Activated naive CD8-positive, alpha-beta T cell treated with anti-CD3 and anti-CD28 coated beads, Interleukin-2, amount 50 U/mL, for 16 hours (primary cell): ENCODE measurements around the gene AAK1.
"Not testable (repeated sequence)": the region's sequence is repeated elsewhere in the genome, so short reads cannot be mapped to it uniquely, and the experiment has no call there.

ENCODE experiments used
- DNase-seq: peaks from one replicate; pipeline ENCODE4 v3.0.0-alpha.2; 2020; ENCODE audit warnings: low read depth, low spot score

The AAK1 gene

GRCh38 chr2:69575371-69575770, 68.2 kb downstream of the AAK1 start:
- DNase-seq = not testable (repeated sequence)

- DNase-seq = no peak
These were observed 70.9 kb downstream of the AAK1 start for GRCh38 chr2:69572641-69573040.

DNA sequence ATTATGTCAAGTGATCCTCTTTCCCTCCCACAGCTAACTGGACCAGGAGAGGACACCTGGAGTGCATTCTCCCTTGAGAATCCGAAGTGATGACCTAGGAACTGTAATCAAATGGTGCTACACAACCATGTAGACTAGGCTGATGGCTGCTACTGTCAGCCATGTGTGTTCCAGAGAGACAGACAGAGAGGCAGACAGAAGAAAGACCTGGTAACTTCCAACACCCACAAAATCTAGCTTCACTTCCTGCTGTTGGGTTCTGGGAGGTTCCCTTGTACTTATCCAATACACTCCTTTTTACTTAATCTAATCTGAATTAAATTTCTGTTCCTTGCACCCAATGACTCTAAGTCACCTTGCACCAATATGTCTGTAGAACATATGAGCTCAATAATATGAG, 72.3 kb downstream of the AAK1 start:
- no peak for DNase-seq

DNA sequence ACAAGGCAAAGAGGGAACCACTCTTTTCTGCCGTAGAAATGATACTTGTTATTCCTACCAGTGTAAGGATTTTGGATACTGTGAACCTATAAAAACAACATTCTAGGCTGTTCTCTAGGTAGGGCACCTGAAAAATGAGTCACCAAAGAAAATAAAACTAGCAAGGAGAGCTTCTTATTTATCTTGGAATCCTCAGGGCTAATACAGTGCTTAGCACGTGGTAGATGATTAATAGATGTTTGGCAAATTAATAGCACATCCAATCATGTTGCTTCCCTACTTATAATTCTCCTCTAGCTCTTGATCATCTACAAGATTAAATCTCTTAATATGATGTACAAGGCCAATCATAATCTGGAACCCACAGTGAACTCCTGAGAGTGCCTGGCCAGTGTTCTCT, 73.1 kb downstream of the AAK1 start:
- DNase-seq = no peak

DNA sequence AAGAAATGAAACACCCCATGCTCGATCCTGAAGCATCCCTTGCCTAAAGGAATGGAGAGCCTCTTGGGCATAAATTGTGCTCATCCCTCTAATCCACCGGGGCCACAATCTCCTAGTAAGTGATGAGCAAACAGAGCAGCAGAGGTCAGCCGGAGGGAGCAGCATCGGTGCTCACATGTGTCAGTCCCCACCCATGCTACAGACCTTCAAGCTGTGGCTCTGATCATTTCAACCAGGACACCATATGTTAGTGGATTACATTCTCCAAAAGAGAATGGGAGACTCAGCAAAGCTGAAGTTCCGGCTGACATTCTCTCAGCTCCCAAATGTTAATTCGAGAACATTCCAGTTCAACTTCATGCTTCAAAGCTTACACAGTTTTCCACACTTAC, 75.6 kb downstream of the AAK1 start:
- no peak for DNase-seq

GRCh38 chr2:69567157-69567908, 76.2 kb downstream of the AAK1 start:
- DNase-seq = no peak

GRCh38 chr2:69566669-69567068, 76.9 kb downstream of the AAK1 start:
- no peak for DNase-seq

DNA sequence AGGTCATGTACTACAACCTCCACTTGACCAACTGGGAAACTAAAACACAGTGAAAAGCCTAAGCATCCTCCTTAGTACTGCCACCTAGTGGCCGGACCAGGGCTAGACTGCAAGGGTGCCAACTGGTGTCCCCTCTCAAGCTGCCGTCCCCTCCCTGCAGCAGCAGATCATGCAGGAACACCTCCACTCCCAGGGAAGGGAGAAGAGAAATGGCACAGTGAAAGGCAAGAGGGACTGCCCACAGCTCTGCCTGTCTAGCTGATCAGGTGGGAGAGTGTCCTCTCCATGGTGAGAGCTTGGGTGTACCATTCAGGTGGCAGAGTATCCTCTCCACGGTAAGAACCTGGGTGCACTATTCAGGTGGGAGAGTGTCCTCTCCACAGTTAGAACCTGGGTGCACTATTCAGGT, 78.1 kb downstream of the AAK1 start:
- DNase-seq = peak; percentile 42

DNA sequence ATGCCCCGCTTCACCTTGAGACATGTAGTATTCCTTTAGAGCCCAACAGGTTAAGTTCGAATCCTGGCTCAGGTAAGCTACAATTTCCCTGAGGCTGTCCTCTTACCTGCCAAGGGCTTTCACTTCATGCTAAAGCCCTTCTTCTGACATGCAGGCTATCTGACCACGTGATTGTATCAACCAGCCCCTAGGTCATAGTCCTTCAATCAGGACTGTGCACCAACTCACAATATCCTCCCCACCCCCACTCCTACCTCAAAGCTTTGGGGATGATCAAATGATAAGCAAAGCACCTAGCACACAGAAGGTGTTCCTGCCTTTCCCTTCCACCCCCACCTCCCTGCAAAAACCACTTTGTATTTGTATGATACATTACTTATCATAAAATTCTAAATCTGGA, 78.9 kb downstream of the AAK1 start:
- no peak for DNase-seq

DNA sequence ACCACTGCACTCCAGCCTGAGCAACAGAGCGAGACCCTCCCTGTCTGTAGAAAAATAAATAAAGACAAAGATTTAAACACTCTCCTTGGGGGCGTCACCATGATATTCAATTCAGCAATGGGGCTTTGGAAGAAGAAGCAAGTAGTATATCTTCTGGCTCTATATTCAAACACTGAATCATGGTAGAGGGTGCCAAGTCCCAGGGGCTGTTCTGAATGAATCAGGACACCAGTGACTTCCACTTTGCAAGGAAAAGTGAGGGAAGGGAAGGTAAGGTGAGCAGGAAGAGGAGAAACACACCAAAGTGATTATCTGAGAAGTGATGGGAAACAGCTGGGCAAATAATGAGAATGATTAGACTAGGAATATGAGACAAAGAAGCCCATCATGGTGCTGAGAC, 80.5 kb downstream of the AAK1 start:
- no peak for DNase-seq

DNA sequence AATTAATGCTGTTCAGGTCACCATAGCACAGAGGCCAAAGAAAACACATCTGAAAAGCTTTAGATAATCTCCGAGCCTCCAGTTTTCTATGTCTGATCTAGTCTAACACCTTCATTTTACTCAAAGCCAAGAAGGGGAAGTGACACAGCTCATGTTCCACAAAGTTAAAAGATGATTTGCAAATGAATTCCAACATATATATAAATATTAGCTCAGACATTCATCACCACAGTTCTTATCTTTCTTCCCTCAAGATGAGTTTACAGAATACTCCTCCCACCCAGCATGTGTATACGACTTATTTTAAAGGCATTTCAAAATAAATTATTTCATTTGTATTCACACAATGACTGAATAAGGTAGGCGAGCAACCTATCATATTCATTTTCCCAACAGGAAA, 82.4 kb downstream of the AAK1 start:
- DNase-seq = no peak

- no peak for DNase-seq
These were observed 83.4 kb downstream of the AAK1 start for GRCh38 chr2:69560147-69560482.

DNA sequence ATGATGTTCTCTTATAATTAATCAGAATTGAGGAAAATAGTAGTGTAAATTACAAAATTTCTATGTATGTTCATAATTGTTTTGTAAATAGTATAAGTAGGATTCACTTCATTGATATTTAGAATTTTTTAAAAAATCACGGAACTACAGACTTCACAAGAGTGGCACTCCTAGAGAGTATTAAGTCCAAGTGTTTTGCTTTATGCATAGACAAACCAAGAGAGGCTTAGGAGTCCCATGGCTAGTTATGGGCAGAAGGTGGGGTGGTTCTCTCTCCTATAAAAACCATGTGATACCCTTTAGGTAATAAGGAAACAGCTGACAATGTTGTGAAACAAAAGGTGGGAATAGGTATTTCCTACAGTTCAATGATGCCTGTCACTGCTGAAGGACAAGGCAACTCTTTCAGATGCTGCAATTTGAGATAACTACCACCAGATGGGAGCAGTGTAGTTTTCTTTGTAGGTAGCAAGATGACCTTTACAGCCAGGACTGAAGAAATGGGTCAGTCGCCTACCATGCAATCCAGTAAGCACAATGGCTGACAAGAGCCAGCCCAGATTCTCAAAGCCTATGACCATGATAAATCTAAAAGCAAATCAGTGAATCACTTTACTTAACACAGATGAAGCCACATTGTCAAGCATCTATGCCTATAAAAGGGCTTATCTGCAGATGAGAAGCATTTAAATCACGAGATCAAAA, 83.9 kb downstream of the AAK1 start:
- DNase-seq = no peak

DNA sequence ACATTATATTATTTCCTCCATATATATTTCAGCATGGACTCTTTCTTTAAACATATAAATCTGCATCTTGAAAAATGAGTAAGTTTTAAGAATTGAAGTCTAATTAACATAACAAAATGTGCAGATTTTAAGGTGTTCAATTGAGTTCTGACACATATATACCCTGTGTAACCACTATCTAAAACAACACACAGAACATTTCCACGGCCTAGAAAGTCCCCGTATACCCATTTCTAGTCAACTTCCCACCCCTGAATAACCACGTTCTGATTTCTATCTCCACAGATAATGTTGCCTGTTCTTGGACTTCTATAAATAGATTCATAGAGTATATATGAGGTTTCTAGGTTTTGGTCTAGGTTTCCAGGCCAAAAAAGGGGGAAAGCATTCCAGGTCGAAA, 87.5 kb downstream of the AAK1 start:
- DNase-seq = no peak

- DNase-seq = no peak
These were observed 88.6 kb downstream of the AAK1 start for GRCh38 chr2:69554981-69555380.

DNA sequence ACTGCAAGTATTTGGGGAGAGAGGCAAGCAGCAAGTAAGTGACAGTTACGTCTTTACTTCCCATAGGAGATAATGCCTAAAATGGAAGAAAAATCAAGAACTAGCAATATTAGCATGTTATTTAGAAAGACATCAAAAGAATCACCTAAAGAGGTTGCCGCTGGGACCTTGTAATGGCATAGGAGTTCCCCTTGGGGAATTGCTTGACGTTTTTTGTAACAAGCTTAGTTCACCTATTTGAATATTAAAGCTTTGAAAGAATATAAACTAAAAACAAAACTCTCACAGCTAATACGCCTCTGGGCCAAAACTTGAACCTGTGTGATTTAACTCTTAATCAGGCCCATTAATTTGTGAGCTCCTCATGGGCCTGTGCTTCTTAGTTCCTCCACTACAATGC, 89.0 kb downstream of the AAK1 start:
- no peak for DNase-seq

DNA sequence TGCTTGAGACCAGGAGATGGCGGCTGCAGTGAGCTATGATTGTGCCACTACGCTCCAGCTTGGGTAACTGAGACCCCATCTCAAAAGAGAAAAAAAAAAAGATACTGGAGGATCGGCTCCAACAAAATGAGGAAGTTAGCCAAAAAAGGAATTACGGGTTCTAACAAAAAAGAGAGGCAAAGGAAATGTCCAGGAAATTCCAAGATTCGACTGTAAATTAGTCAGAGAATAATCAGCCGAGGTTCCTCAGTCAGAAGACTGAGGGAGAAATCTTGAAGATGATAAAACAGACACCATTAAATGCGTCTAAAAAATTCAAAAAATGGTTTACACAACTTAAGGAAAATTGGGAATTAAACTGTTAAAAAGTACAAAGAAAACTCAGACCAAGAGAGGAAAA, 89.5 kb downstream of the AAK1 start:
- DNase-seq = no peak

- not testable (repeated sequence) for DNase-seq
These were observed 93.0 kb downstream of the AAK1 start for GRCh38 chr2:69550511-69550910.

DNA sequence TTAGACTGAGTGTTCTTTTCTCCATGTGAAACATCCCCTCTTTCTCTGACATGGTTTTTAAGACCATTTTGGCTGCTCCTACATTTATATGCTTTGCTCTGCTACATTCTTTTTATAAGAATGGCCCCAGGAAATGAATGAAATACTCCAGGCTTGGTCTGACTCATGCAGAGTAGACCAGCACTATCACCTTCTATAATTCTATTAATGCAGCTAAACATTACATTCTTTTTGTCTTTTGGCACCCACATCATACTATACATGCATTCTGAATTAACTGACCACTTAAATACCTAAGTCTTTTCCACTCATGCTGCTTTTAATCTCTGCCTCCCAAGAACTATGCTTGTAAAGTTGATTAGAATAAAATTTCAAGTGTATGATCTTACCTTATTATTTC, 94.1 kb downstream of the AAK1 start:
- no peak for DNase-seq

GRCh38 chr2:69547984-69548715, 95.4 kb downstream of the AAK1 start:
- no peak for DNase-seq

DNA sequence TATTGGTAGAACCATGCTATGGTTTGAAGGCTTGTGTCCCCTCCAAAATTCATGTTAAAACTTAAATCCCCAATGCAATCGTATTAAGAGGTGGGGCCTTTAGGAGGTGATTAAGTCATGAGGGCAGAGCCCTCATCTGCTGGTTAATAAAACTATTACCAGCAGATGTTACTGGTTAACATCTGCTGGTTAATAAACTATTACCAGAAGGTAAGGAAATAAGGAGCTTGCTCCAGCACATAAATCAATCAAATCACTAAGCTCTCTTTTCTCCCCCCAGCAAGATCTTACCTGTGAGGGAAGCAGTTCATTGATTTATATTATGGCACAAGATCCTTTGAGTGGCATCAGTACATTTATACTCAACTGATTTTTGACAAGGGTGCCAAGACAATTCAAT, 96.9 kb downstream of the AAK1 start:
- DNase-seq = no peak

DNA sequence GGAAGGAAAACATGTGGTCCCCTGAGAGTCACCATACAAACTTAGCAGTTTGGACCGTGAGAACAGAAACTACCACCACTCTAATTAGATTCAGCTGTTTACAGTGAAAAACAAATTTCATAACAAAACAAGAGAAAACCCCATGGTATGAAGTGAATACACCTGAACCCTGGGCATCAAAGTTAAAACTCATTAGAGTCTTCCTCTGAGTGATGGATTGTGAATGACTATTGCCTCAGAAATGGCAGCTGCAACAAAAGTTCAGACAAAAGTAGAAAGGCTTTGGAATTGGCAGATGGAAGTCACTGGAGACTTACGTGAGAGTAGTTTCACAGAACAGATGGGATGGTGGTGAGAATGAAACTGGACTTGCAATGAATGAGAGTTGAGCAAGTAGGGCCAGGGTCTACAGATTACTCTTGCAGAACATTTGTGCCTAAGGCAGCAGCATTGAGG, 98.0 kb downstream of the AAK1 start:
- no peak for DNase-seq

GRCh38 chr2:69544951-69545350, 98.6 kb downstream of the AAK1 start:
- DNase-seq = no peak
